HG02678 (cell line): ENCODE results near the gene NGEF.

Source experiments
- ATAC-seq: cut with Tn5 transposase; IDR thresholded peaks from one replicate; pipeline ENCODE4 v1.9.1; 2021; ENCODE audit warnings: mild to moderate bottlenecking, moderate library complexity; ENCODE audit not compliant: unreplicated experiment

NGEF gene

GRCh38 chr2:232888839-232889529, 124.1 kb downstream of the NGEF start:
- no peak for ATAC-seq

- ATAC-seq = no peak
Measured at GRCh38 chr2:232888099-232888836, 124.8 kb downstream of the NGEF start.

GRCh38 chr2:232887171-232887850, 125.7 kb downstream of the NGEF start:
- ATAC-seq = no peak

GRCh38 chr2:232886632-232887031, 126.4 kb downstream of the NGEF start:
- no peak for ATAC-seq

GRCh38 chr2:232886176-232886575, 126.9 kb downstream of the NGEF start:
- ATAC-seq = no peak

GRCh38 chr2:232885264-232885961, 127.6 kb downstream of the NGEF start:
- no peak for ATAC-seq

GRCh38 chr2:232884549-232885263, 128.3 kb downstream of the NGEF start:
- no peak for ATAC-seq

GRCh38 chr2:232884001-232884421, 129.0 kb downstream of the NGEF start:
- no peak for ATAC-seq

GRCh38 chr2:232883116-232883721, 129.8 kb downstream of the NGEF start:
- no peak for ATAC-seq

GRCh38 chr2:232882505-232883115, 130.4 kb downstream of the NGEF start:
- ATAC-seq = no peak

- no peak for ATAC-seq
Measured at GRCh38 chr2:232882085-232882484, 131.0 kb downstream of the NGEF start.

GRCh38 chr2:232880764-232881351, 132.2 kb downstream of the NGEF start:
- no peak for ATAC-seq

GRCh38 chr2:232879618-232880494, 133.2 kb downstream of the NGEF start:
- no peak for ATAC-seq

- no peak for ATAC-seq
Measured at GRCh38 chr2:232878855-232879617, 134.0 kb downstream of the NGEF start.

GRCh38 chr2:232877940-232878511, 135.0 kb downstream of the NGEF start:
- no peak for ATAC-seq

- no peak for ATAC-seq
Measured at GRCh38 chr2:232876978-232877441, 136.0 kb downstream of the NGEF start.
